Colonic mucosa (tissue), 4 donors: ENCODE measurements around the gene NGFR. TPM values are rescaled to one million over a fixed set of nuclear protein-coding genes. Genes with fewer than 3 reads are reported as not detected.

Experiments used
- DNase-seq: peaks from one replicate; pipeline ENCODE4 v3.0.0-alpha.2; 2020
- H3K27ac ChIP-seq: fragments of 200-600 bp; one replicate; pipeline ENCODE4 v1.8.0; 2021
- H3K27me3 ChIP-seq: fragments of 200-600 bp; one replicate; pipeline ENCODE4 v1.8.0; 2021
- H3K36me3 ChIP-seq: fragments of 200-600 bp; one replicate; pipeline ENCODE4 v1.8.0; 2021
- H3K4me1 ChIP-seq: fragments of 200-600 bp; one replicate; pipeline ENCODE4 v1.8.0; 2021; ENCODE audit warnings: mild to moderate bottlenecking
- H3K4me3 ChIP-seq: fragments of 200-600 bp; one replicate; pipeline ENCODE4 v1.8.0; 2021
- H3K9ac ChIP-seq, 2 donors: one replicate each; pipeline ENCODE4 v1.7.0; 2013; ENCODE audit warnings: control low read depth in 2 of 2, low read depth in 2 of 2, low read length in 2 of 2
- H3K9me3 ChIP-seq: fragments of 200-600 bp; one replicate; pipeline ENCODE4 v1.8.0; 2021
- CTCF ChIP-seq: fragments of 200-600 bp; IDR thresholded peaks from one replicate; pipeline ENCODE4 v1.8.0; 2022; ENCODE audit warnings: antibody characterized with exemption, mild to moderate bottlenecking
- intact Hi-C: fragments of 100-400 bp; cut with DNase I; formaldehyde crosslinking; loops from one replicate; pipeline ENCODE4 v1.14.1; 2022
- total RNA-seq, 2 donors: library from RNA; stranded (reverse); fragmentation: NEBNext Ultra II Directional in 1 of 2; extraction: Animal tissue kit (Norgen Biotek cat#: 25700) in 1 of 2; gene quantifications; one replicate each; pipeline ENCODE4 v1.2.1, GENCODE V29; 2021
- donor health status: healthy.
- donor health status: DM: no; HTN: no; CAD: no.
- donor health status: DM: no; HTN: no; CAD: no.

NGFR gene
- total RNA-seq, 2 donors from 2014 or later = 0.49 to 2.7 TPM

DNA sequence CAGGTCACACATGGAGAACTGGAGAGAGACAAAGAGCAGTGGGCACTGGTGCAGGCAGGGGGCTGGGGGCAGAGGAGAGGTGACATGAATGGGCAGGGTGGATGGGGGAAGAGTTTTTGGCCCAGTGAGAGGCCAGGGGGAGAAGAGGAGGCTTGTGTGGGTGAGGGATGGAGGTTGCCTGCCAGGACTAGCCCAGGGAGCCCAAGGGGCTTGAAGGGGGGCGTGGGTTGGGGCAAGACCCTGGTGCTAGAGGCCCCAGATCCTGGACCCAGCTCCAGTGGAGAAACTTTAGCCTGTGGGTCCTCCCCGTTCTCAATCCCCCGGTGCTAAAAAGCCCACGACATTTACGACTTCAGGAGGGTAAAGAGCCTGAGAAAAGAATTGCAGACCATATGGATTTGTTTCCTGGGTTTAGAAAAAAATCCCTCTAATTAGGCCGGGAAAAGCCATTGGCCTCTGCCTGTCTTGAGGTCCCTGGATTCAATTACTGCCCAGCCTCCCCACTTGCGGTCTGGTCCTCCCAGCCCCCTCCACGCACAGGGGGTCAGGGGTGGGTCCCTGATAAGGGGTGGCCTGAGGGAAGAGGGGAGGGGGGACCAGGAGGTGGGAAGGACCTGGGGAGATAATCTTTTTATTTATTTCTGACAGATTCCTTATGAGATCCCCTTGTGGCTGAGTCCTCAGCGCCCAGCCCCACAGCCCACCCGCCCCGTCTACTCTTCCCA lies 33.0 kb downstream of the NGFR start:
- DNase-seq = no peak

GRCh38 chr17:49528966-49529365 lies 33.9 kb downstream of the NGFR start:
- H3K36me3 ChIP-seq = no peaks in the 10 kb centered on the region
- no peaks in the 10 kb centered on the region for H3K9me3 ChIP-seq
- no peak overlapping the region for H3K9ac ChIP-seq
- intact Hi-C loops = no loop called here
- TF ChIP-seq CTCF = no peak
- no peaks in the 10 kb centered on the region for H3K4me1 ChIP-seq
- no peaks in the 10 kb centered on the region for H3K27me3 ChIP-seq
- H3K4me3 ChIP-seq = no peak overlapping the region
- no peak overlapping the region for H3K27ac ChIP-seq
- no peak for DNase-seq

More for the DNA sequence above, 33.0 kb downstream of the NGFR start:
- no peak overlapping the region for H3K9ac ChIP-seq
- H3K9me3 ChIP-seq = no peaks in the 10 kb centered on the region
- intact Hi-C loops = no loop called here
- no peak for TF ChIP-seq CTCF
- no peak overlapping the region for H3K27ac ChIP-seq
- no peaks in the 10 kb centered on the region for H3K36me3 ChIP-seq
- no peaks in the 10 kb centered on the region for H3K27me3 ChIP-seq
- H3K4me3 ChIP-seq = no peak overlapping the region
- H3K4me1 ChIP-seq = no peaks in the 10 kb centered on the region

- no peaks in the 10 kb centered on the region for H3K36me3 ChIP-seq
- no peaks in the 10 kb centered on the region for H3K27me3 ChIP-seq
- no peak overlapping the region for H3K27ac ChIP-seq
- no peaks in the 10 kb centered on the region for H3K4me1 ChIP-seq
- no peak for DNase-seq
- no peaks in the 10 kb centered on the region for H3K9me3 ChIP-seq
- H3K9ac ChIP-seq = no peak overlapping the region
- no peak for TF ChIP-seq CTCF
- intact Hi-C loops = no loop called here
- H3K4me3 ChIP-seq = no peak overlapping the region
Measured at GRCh38 chr17:49530118-49530517, 35.0 kb downstream of the NGFR start.

DNA sequence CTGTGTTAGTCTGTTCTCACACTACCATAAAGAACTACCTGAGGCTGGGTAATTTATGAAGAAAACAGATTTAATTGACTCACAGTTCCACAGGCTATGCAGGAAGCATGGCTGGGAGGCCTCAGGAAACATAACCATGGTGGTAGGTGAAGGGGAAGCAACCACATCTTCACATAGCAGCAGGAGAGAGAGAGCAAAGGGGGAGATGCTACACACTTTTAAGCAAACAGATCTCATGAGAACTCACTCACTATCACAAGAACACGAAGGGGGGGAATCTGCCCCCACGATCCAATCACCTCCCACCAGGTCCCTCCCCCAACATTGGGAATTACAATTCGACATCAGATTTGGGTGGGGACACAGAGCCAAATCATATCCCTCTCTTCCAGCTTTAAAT lies 48.8 kb downstream of the NGFR start:
- no peak for TF ChIP-seq CTCF
- Histone ChIP-seq H3K4me1 (no peaks in the 10 kb centered on the region), H3K27me3 (no peaks in the 10 kb centered on the region), H3K27ac (no peak overlapping the region), H3K9me3 (no peaks in the 10 kb centered on the region), H3K9ac (no peak overlapping the region), H3K4me3 (no peak overlapping the region), H3K36me3 (no peaks in the 10 kb centered on the region)
- no peak for DNase-seq
- intact Hi-C loops = no loop called here

DNA sequence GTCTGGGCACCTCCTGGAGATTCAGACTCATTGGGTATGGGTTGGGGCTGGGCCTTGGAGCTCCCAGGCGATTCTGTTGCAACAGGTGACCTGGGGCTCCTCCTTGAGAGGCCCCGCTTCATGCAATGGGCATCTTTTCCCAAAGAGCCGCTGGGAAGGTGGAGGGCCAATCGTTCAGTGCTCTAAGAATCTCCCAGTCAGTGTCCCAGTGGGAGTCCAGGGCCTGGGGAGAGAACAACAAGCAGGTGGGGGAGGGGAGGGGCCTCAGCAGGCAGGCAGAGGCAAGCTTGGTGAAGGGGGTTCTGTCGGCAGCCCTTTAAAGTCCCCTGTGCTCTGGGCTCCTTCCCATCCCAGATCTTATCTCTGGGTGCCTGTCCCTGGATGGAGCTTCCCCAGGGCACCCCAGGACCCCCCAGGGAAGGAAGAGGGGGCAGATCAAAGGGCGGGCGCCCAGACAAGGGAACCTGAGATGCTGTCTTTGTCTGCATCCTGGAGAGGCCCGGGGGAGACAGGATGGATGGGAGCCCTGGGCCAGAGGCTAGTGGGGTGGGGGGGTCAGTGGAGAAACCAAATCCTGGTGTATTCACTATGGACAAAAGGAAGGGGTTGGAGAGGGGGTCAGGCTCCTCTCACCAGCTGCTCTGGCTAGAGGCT lies 50.0 kb downstream of the NGFR start:
- intact Hi-C loops = no loop called here
- TF ChIP-seq CTCF = no peak
- no peak for DNase-seq

More for the DNA sequence above, 50.0 kb downstream of the NGFR start:
- no peaks in the 10 kb centered on the region for H3K36me3 ChIP-seq
- H3K9me3 ChIP-seq = no peaks in the 10 kb centered on the region
- no peak overlapping the region for H3K4me3 ChIP-seq
- no peak overlapping the region for H3K9ac ChIP-seq
- H3K4me1 ChIP-seq = no peaks in the 10 kb centered on the region
- H3K27ac ChIP-seq = no peak overlapping the region
- H3K27me3 ChIP-seq = no peaks in the 10 kb centered on the region
